Body of pancreas (tissue), 4 donors: ENCODE measurements around the gene ADIPOR1.

Experiments
- POLR2A ChIP-seq, 3 donors: fragments of 450-650 bp; IDR thresholded peaks; one replicate each; pipeline ENCODE4 v1.6.1; 2016; ENCODE audit warnings: antibody characterized with exemption in 3 of 3, mild to moderate bottlenecking in 2 of 3
- TF ChIP-seq, protein P1 (sequence below), 7 experiments: fragments of 450-650 bp in 4 of 7; fragments of 200-600 bp in 3 of 7; sonication (generic) in 3 of 7; IDR thresholded peaks; one replicate each; pipeline ENCODE4 v1.5.1; 2016 to 2019; ENCODE audit warnings: antibody characterized with exemption in 7 of 7

DNA sequence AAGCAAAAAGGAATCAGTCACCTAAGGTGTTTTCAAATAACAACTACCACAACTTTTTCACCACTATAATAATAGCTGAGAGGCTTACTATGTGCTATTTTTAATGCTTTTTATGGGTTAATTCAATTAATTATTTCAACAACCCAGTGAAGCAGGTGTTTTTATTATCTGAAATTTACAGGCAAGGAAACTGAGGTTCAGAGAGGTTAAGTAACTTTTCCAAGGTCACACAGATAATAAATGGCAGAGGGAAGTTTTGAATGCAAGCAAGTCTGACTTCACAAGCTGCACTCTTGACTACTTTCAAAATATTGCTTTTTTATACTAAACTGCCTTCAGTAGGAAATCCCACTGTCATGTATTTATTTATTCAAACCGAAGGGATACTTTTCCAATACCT is 44.8 kb upstream of the ADIPOR1 start:
- TF ChIP-seq, protein P1, sequence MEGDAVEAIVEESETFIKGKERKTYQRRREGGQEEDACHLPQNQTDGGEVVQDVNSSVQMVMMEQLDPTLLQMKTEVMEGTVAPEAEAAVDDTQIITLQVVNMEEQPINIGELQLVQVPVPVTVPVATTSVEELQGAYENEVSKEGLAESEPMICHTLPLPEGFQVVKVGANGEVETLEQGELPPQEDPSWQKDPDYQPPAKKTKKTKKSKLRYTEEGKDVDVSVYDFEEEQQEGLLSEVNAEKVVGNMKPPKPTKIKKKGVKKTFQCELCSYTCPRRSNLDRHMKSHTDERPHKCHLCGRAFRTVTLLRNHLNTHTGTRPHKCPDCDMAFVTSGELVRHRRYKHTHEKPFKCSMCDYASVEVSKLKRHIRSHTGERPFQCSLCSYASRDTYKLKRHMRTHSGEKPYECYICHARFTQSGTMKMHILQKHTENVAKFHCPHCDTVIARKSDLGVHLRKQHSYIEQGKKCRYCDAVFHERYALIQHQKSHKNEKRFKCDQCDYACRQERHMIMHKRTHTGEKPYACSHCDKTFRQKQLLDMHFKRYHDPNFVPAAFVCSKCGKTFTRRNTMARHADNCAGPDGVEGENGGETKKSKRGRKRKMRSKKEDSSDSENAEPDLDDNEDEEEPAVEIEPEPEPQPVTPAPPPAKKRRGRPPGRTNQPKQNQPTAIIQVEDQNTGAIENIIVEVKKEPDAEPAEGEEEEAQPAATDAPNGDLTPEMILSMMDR (IDR thresholded peaks at IDR 0.05): no peak
- TF ChIP-seq POLR2A (IDR thresholded peaks at IDR 0.05): no peak
